HG02852 (cell line): Measurements from ENCODE around the gene RGS13.
"Not testable (repeated sequence)": the region's sequence is repeated elsewhere in the genome, so short reads cannot be mapped to it uniquely, and the experiment has no call there.

Source experiments
- ATAC-seq: cut with Tn5 transposase; IDR thresholded peaks from one replicate; pipeline ENCODE4 v1.9.1; 2021; ENCODE audit warnings: mild to moderate bottlenecking, moderate library complexity; ENCODE audit not compliant: unreplicated experiment

RGS13 gene

DNA sequence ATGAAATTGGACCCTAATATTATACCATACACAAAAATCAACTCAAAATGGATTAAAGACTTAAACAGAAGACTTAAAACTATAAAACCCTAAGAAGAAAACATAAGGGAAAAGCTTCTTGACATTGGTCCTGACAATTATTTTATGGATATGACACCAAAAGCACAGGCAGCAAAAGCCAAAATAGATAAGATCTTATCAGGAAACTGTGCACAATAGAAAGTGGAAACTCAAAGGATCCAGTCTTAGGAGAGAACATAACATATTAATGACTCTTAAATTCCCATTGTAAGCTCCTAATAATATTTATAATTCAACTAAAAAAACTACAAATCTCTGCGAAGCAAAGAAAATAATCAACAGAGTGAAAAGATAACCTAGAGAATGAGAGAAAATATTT, 39.8 kb downstream of the RGS13 start:
- ATAC-seq = no peak

DNA sequence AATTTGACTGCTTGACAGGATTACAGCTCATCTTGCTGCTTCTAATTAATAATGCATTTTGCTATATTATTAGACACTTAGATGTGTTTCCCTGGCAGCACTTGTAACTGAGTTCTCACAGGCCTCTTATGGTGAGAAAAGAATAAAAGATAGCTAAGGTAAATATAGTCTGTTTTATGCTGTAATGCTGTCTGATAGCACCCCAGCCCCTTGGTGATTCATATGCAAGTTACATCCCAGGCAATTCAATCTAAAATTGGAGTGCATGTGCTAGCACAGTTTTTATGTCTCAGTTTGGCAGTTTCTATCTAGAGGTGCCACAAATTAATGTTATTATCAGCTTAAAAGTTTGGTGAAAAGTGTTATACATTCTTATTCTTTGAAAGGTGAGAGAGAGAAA, 42.2 kb downstream of the RGS13 start:
- no peak for ATAC-seq

DNA sequence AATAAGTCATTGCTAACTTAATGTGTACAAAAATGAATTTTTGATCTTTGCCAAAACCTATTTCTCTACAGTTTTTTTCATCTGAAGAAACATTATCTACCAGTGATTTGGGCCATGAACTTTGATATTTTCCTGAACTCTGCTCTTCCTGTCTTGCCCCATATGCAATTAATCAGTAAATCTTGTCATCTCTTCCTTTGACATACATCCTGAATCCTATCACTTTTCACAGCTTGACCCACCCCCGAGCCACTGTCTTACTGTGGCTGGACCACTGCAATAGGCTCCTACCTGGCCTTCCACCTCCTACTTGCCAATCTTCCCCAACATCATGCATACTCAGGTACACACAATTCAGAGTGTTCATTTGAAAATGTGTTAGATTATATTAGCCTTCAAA, 46.4 kb downstream of the RGS13 start:
- no peak for ATAC-seq

DNA sequence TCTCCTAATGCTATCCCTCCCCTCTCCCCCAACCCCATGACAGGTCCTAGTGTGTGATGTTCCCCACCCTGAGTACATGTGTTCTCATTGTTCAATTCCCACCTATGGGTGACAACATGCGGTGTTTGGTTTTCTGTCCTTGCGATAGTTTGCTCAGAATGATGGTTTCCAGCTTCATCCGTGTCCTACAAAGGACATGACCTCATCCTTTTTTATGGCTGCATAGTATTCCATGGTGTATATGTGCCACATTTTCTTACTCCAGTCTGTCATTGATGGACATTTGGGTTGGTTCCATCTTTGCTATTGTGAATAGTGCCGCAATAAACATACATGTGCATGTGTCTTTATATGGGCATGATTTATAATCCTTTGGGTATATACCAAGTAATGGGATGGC, 47.1 kb downstream of the RGS13 start:
- not testable (repeated sequence) for ATAC-seq

- ATAC-seq = no peak
These were observed 53.5 kb downstream of the RGS13 start for GRCh38 chr1:192689459-192689858.

- ATAC-seq = no peak
These were observed 55.1 kb downstream of the RGS13 start for GRCh38 chr1:192691041-192691440.

DNA sequence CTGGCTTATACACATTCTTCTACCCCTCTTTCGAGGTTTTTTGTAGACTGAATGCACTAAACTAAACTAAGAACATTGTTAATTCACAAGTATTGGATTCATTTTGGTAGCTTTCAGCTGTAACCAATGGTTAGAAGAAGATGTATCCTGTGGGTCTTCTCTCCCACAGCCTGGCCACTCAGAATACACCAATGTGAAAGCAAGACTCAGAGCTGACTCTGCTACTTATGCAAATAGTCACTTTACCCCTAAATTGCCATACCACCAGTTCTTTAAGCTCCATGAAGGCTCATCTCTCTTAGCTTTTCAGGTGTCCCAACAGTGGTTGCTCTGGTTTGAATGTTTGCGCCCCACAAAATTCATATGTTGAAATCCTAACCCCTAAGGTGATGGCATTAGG, 60.1 kb downstream of the RGS13 start:
- no peak for ATAC-seq

- ATAC-seq = no peak
These were observed 61.8 kb downstream of the RGS13 start for GRCh38 chr1:192697771-192698170.

GRCh38 chr1:192698731-192699130, 62.8 kb downstream of the RGS13 start:
- ATAC-seq = no peak

- ATAC-seq = no peak
These were observed 64.9 kb downstream of the RGS13 start for GRCh38 chr1:192700834-192701271.

- ATAC-seq = no peak
These were observed 66.4 kb downstream of the RGS13 start for GRCh38 chr1:192702212-192702902.

DNA sequence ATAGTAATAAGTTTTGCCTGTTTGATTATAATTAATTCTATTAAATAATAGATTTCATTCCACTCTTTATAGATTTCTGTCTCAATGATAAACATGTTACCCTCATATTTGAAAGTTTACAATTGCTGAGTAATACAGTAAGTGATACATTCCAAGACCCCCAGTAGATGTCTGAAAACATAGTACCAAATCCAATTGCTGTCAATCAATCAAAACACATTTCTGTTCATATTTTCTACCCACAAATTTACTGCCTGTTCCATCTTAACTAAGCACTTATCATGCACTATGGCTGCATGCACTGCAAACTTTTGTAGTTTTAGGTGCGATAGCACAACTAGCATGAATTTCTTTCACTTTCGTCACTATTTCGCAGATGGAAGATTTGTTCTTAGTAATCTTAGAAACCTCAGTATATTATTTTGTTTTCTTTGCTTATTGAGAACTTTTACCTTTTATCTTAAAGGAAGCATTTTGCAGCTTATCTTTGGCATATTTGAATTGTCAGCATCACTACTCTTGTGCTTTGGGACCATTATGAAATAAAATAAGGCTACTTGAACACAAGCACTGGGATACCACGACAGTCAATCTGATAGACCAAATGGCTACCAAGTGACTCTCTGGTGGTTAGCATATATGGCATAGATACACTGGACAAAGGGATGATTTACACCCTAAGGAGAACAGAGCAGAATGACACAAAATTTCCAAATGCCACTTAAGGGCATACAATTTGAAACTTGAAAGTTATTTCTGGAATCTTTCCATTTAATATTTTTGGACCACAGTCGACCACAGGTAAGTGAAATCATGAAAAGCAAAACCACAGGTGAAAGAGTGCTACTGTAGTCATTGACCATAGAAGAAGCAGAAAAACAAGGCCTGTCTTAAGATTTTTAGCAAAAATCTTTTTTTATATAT, 67.6 kb downstream of the RGS13 start:
- peak; percentile 88 for ATAC-seq

GRCh38 chr1:192705510-192705909, 69.6 kb downstream of the RGS13 start:
- no peak for ATAC-seq

GRCh38 chr1:192706936-192707335, 71.0 kb downstream of the RGS13 start:
- ATAC-seq = no peak

GRCh38 chr1:192707978-192708547, 72.1 kb downstream of the RGS13 start:
- no peak for ATAC-seq

GRCh38 chr1:192709544-192709943, 73.6 kb downstream of the RGS13 start:
- ATAC-seq = no peak
